RPMI7951 (cell line): ENCODE data around the gene ALKBH3. TPM values are rescaled to one million over a fixed set of nuclear protein-coding genes. Genes with fewer than 3 reads are reported as not detected.

Experiments used
- DNase-seq: peaks from one replicate; pipeline ENCODE4 v3.0.0-alpha.2; 2012; ENCODE audit warnings: low read depth
- total RNA-seq: library from RNA; depleted of rRNA; stranded (reverse); fragments of >200 nt; shearing (Covaris generic); gene quantifications from 2 replicates; pipeline ENCODE4 v1.2.3, GENCODE V29; 2014; rRNA removed

ALKBH3 gene
- total RNA-seq = 39.2 and 46.7 TPM in 2 replicates

GRCh38 chr11:43880640-43881159 is at the start of gene ALKBH3:
Gene ALKBH3 (plus strand): TSS chr11:43880831. CDS start chr11:43882653, 1,822 bp downstream.
- DNase-seq = peak; percentile 90

- peak; percentile 99 for DNase-seq
Observed at GRCh38 chr11:43830928-43831440, 49.6 kb upstream of the ALKBH3 start.

- DNase-seq = no peak
Observed at GRCh38 chr11:43832536-43832935, 48.1 kb upstream of the ALKBH3 start.

- DNase-seq = no peak
Observed at GRCh38 chr11:43833657-43834073, 47.0 kb upstream of the ALKBH3 start.

GRCh38 chr11:43834286-43834685 is 46.3 kb upstream of the ALKBH3 start:
- DNase-seq = no peak

GRCh38 chr11:43835104-43835503 is 45.5 kb upstream of the ALKBH3 start:
- no peak for DNase-seq

- DNase-seq = no peak
Observed at GRCh38 chr11:43837879-43838278, 42.8 kb upstream of the ALKBH3 start.

GRCh38 chr11:43842021-43842420 is 38.6 kb upstream of the ALKBH3 start:
- DNase-seq = no peak

- peak; percentile 72 for DNase-seq
Observed at GRCh38 chr11:43845816-43846215, 34.8 kb upstream of the ALKBH3 start.

GRCh38 chr11:43852057-43852636 is 28.5 kb upstream of the ALKBH3 start:
- DNase-seq = peak; percentile 66

GRCh38 chr11:43853781-43854180 is 26.9 kb upstream of the ALKBH3 start:
- no peak for DNase-seq

- DNase-seq = no peak
Observed at GRCh38 chr11:43856993-43857392, 23.6 kb upstream of the ALKBH3 start.

GRCh38 chr11:43861141-43861540 is 19.5 kb upstream of the ALKBH3 start:
- DNase-seq = no peak

GRCh38 chr11:43866520-43866919 is 14.1 kb upstream of the ALKBH3 start:
- no peak for DNase-seq

- DNase-seq = no peak
Observed at GRCh38 chr11:43866969-43867368, 13.7 kb upstream of the ALKBH3 start.

GRCh38 chr11:43868852-43869567 is 11.6 kb upstream of the ALKBH3 start:
- peak; percentile 88 for DNase-seq

- no peak for DNase-seq
Observed at GRCh38 chr11:43871051-43871450, 9.6 kb upstream of the ALKBH3 start.

GRCh38 chr11:43872995-43873394 is 7.6 kb upstream of the ALKBH3 start:
- peak; percentile 32 for DNase-seq

- no peak for DNase-seq
Observed at GRCh38 chr11:43874078-43874477, 6.6 kb upstream of the ALKBH3 start.

- no peak for DNase-seq
Observed at GRCh38 chr11:43874738-43875137, 5.9 kb upstream of the ALKBH3 start.

- DNase-seq = no peak
Observed at GRCh38 chr11:43879789-43880639, 617 bp upstream of the ALKBH3 start.

GRCh38 chr11:43892851-43893250 is 12.2 kb downstream of the ALKBH3 start:
- DNase-seq = no peak
